Loucy (cell line): ENCODE data around the gene ARL14.

Experiments used
- CTCF ChIP-seq: fragments of 200-600 bp; sonication (generic); conservative IDR thresholded peaks from 2 replicates; pipeline ENCODE4 v1.5.1; 2014; ENCODE audit warnings: mild to moderate bottlenecking, antibody characterized with exemption, low read length
- EZH2phosphoT487 ChIP-seq: fragments of 200-600 bp; IDR thresholded peaks from 2 replicates; pipeline ENCODE4 v1.6.1; 2018; ENCODE audit warnings: antibody characterized with exemption, mild to moderate bottlenecking, moderate library complexity, borderline replicate concordance

GRCh38 chr3:160671231-160671630 is 5.7 kb upstream of the ARL14 start:
- TF ChIP-seq CTCF (no peak), EZH2phosphoT487 (no peak)
